Panc1 (cell line): ENCODE results near the gene PPP1R16B.

Source experiments
- POLR2AphosphoS5 ChIP-seq: IDR thresholded peaks from 2 replicates; pipeline ENCODE4 v1.6.1; 2012; ENCODE audit warnings: mild to moderate bottlenecking, low read depth, low read length, moderate library complexity
- SIN3A ChIP-seq: IDR thresholded peaks from 2 replicates; pipeline ENCODE4 v1.6.1; 2012; ENCODE audit warnings: low read depth, mild to moderate bottlenecking, low read length, moderate library complexity, borderline replicate concordance; ENCODE audit not compliant: insufficient read depth
- TCF7L2 ChIP-seq: IDR thresholded peaks from 2 replicates; pipeline ENCODE4 v1.6.1; 2011; ENCODE audit warnings: mild to moderate bottlenecking, low read depth, low read length, inconsistent platforms
- TF ChIP-seq, protein P1 (sequence below): fragments of 450-650 bp; IDR thresholded peaks from 2 replicates; pipeline ENCODE4 v1.5.1; 2017; ENCODE audit warnings: mild to moderate bottlenecking

DNA sequence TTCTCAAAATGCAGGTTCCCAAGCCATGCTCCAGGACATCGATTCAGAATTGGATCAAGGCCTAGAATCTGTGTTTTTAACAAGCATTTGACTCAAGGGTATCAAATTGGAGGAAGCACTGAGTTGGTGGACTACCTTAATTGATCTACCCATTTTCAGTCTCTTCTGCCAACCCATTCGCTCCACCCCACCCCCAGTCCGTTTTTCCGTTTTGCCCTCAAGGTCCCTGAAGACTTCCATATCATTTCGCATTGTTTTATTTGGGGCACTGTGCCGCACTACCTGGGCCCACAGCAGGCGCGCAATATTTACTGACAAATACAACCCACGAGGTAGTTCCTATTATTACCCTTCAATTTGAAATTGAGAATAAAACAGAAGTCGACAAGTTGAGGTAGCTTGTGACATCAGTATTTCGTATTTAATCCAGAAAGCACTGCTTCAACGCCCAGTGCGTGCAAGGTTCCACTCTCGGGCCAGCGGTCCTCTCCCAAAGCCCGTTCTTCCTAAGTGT lies 156.1 kb downstream of the PPP1R16B start:
- TF ChIP-seq, protein P1, sequence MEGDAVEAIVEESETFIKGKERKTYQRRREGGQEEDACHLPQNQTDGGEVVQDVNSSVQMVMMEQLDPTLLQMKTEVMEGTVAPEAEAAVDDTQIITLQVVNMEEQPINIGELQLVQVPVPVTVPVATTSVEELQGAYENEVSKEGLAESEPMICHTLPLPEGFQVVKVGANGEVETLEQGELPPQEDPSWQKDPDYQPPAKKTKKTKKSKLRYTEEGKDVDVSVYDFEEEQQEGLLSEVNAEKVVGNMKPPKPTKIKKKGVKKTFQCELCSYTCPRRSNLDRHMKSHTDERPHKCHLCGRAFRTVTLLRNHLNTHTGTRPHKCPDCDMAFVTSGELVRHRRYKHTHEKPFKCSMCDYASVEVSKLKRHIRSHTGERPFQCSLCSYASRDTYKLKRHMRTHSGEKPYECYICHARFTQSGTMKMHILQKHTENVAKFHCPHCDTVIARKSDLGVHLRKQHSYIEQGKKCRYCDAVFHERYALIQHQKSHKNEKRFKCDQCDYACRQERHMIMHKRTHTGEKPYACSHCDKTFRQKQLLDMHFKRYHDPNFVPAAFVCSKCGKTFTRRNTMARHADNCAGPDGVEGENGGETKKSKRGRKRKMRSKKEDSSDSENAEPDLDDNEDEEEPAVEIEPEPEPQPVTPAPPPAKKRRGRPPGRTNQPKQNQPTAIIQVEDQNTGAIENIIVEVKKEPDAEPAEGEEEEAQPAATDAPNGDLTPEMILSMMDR: no peak
- TF ChIP-seq TCF7L2 (no peak), POLR2AphosphoS5 (no peak), SIN3A (no peak)
